ENCODE data around the gene CREB5. TPM values are rescaled to one million over a fixed set of nuclear protein-coding genes. Genes with fewer than 3 reads are reported as not detected.
A peak's percentile ranks its signal among the peaks of the same experiment; 100 is the strongest.

Gene CREB5
- total RNA-seq, 2 donors from 2014 or later: 7.7 to 11.6 TPM

DNA sequence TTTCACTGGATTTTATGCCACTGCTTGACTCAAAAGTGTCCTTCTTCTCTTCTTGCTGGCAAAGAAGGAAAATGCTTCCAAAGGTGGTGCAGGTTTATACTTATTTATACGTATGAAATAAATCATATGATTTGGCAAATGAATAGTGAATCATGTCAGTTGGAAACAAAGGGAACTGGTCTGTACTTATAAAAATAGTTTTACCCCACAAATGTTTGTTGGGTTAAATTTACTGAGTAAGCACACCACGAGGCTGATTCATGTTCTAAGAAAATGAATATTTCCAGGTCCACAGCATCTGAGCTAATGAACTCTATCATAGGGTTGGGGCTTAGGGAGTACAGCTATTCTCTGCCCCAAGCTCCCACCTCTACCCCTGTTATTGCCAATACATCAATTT, 313.6 kb downstream of the CREB5 start:
- ATAC-seq: no peak
- DNase-seq: no peak
- intact Hi-C loops (cut with DNase I): no loop called here

GRCh38 chr7:28726555-28726954, 314.2 kb downstream of the CREB5 start:
- no peak for DNase-seq
- intact Hi-C loops (cut with DNase I): no loop called here
- peak in 1 of 2 donors; percentile 44 for ATAC-seq

GRCh38 chr7:28729281-28729680, 317.0 kb downstream of the CREB5 start:
- DNase-seq (no peak), ATAC-seq (peak in 1 of 2 donors; percentile 62)
- intact Hi-C loops (cut with DNase I): no loop called here

DNA sequence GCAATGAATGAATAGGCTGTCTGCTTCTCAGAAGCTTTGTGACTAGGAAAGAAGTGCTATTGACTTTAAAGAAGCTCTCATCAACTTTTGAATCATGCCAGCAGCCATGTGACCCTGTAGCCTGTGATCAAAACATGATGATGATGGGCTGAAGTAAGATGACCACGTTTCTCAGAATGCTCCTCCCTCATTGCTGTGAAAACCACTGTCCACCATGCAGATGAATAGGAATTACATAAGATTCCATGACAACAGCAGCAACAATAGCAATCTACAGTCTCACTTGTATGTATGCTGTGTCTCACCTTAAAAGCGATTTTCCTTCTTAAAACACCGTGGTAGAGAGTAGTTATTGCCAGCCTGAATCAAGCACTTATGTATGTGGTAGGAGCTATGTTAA, 317.4 kb downstream of the CREB5 start:
- DNase-seq: no peak
- intact Hi-C loops (cut with DNase I): no loop called here
- ATAC-seq: peak in 1 of 2 donors; percentile 29

- no peak for ATAC-seq
- intact Hi-C loops (cut with DNase I): no loop called here
These were observed 318.9 kb downstream of the CREB5 start for GRCh38 chr7:28731092-28731658.

DNA sequence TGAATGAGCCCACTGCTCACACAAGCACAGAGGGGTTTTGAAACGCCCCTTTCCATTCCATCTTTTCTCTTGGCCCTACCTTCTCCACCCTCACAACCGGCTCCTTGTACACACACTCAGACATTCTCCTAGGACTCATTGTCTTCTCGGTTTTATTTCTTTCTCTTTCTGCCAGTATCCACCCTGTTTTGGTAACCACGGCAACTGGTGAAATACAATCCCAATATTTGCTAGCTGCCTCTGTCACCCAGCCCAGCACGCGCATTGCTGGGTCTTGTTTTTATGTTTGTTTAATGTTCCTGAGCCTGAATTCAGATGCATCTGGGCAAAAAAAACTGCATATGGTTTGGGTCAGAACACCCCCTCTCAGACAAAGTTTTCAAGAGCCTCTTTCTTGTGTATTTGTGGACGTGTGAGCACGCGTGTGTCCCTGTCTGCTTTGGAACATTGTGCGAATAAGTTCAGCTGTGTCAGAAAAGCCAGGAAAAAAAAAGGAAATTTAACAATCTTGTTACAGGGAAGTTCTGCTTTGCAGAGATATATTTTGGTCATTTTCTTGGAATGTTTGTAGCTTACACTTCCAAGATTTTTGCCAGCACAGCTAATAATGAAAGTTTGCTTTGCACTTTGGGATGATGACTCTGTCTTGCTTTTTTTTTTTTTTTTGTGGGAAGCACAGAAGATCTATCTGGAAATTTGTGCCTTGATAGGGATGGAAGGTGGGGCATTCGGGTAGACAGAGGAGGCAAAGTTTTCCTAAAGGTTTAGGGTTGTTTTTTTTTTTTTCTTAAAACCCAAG, 320.0 kb downstream of the CREB5 start:
- intact Hi-C loops (cut with DNase I): no loop called here
- DNase-seq: no peak

More at GRCh38 chr7:28731092-28731658, 318.9 kb downstream of the CREB5 start:
- no peak for DNase-seq

DNA sequence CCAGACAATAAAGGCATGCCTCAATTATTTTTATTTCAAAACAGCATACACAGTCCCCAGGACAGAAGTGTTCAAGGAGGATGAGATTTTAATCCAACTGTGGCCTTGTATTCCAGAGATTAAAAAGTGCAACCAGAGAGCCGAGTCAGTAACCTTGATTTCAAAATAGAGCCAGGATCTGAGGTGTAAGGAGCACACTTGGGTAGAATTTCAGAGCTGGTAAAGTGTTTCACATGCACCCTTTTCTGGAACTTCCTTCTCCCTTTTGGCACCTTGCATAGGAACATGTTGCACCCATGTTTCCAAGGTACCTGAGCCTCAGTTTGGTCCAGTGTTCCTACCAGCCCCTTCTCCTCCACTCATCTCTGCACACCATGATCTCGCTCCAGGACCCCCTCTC, 320.7 kb downstream of the CREB5 start:
- no peak for ATAC-seq
- intact Hi-C loops (cut with DNase I): no loop called here
- no peak for DNase-seq

More for the DNA sequence above, 320.0 kb downstream of the CREB5 start:
- peak; percentile 55 to 67 for ATAC-seq

DNA sequence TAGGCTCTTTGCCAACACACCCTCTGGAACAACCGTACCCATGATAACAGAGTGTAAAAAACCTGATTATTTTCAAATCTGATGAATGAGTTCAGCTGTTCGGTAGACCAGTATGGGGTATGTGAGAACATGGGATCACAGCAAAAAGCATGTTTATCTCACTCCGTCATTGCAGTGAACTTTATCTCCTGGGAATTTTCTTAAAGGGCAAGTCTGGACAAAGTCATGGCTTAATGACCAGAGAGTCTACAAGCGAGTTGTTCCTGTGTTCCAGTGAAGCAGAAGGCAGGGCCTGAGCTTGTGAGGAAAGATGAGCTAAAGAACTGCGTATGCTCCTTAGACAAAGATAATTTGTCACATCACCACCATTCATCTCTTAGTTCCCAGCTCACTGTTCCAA, 326.1 kb downstream of the CREB5 start:
- ATAC-seq (peak; percentile 53 to 73), DNase-seq (no peak)
- intact Hi-C loops (cut with DNase I): no loop called here

GRCh38 chr7:28739128-28739527, 326.8 kb downstream of the CREB5 start:
- no peak for DNase-seq
- ATAC-seq: no peak
- intact Hi-C loops (cut with DNase I): no loop called here

DNA sequence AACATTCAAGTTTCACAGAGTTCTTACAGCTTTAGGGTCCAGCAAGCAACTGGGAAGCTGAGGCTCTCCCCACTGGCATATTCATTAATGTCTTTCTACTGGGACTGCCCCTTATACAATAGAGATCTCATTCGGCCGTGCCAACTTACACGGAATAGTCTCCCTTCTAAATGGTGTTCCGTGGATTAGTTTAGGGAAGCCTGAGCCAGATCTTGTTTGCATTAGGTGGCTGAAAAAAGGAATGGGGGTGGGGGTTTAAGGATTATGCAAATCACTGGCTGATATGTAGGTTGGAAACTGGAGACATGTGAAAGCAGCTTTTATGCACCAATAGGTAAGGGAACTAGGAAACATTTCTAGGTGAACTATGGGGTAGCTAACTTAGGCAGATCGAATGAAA, 327.5 kb downstream of the CREB5 start:
- no peak for ATAC-seq
- no peak for DNase-seq
- intact Hi-C loops (cut with DNase I): no loop called here

DNA sequence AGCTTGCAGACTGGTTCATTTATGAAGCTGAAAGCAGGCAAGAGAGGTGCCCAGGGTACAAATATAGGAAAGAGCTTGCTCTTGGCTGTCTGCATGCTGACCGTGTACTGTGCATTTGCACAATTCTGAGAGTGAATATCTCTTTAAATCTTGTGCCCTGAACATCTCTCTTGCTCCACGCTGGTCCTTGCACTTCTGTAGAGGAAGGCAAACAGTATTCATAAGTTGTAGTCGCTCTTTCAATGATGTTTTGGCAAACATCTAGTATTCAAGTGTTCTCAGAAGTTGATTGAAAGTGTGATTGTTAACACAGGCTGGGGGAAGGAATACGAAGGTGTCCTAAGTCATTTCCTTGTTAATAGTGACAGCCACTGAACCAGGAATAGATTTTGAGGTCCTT, 332.6 kb downstream of the CREB5 start:
- intact Hi-C loops (cut with DNase I): no loop called here
- ATAC-seq: no peak
- DNase-seq: no peak

DNA sequence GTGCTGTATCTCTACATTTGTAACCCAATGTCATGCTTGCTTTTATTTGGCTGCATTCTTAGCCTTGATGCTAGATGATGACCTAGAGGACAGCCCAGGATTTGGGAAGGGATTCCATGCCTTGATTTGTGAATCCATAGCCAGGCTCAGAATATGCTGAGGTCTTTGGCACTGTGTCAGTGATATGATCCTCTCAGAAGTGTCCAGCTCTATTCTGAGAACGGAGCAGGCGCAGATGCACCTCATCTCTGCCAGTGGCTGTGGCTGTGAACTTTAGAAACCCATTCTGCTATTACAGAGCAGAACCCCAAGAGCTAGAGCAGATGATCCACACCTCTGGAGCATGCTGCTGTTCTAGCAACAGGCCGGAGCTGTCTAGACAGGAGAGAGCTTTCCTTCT, 333.0 kb downstream of the CREB5 start:
- peak; percentile 68 to 85 for ATAC-seq
- intact Hi-C loops (cut with DNase I): no loop called here
- DNase-seq: no peak

DNA sequence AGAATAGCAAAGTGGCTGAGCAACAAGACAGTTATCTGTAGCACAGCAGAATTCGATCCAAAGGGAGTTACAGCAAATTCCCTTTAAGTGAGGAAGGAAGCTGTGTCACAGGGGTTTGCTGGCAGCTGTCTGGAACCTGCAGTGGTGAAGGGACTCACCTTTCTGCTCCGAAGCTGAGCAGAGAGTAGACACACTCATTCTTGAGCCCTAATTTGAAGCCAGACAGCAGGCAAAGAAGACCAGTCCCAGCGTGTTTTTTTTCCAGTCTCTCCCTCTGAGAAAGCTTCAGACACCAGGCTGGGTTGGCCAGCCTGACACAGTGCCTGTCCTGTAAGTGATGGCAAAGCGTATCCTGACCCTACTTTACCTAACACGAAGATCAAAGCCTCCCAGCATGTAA, 335.1 kb downstream of the CREB5 start:
- DNase-seq: no peak
- intact Hi-C loops (cut with DNase I): no loop called here
- ATAC-seq: no peak

DNA sequence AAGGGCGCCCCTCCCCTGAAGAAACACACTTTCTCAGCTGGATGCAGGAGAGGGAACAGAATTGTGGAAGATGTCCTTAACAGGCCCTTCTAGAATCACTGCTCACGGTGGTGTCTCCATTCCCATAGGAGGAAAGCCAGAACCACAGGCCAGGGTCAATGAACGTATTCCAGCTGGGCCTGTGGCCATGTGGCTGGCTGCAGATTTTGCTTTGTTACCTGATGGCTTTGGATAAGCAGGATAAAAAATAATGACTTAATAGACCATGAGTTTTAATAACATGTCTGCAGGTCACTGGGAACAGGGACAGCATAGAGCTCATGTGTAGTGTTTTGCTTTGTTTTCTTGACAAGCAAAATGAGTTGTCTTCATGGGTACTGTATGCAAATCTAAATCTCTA, 335.5 kb downstream of the CREB5 start:
- DNase-seq (no peak), ATAC-seq (no peak)

DNA sequence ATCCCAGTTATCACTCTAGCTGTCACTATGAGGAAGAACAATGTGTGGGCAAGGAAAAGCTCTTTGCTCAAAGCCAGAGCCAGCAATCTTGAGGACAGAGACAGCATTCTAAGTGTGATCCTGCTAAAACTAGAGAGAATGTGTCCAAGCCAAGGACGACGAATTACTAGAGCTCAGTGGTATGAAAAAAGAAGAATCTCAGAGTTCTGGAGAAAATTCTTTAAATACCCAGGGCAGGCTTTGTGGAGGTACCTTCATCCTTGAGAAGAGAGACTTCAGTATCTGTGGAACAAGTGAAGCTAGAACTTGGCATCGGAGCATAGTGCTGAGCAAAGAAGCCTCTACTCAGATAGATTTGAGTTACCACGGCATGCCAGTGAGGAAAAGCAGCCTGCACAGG, 336.0 kb downstream of the CREB5 start:
- no peak for ATAC-seq
- intact Hi-C loops (cut with DNase I): no loop called here
- no peak for DNase-seq

More for the DNA sequence above, 335.5 kb downstream of the CREB5 start:
- intact Hi-C loops (cut with DNase I): no loop called here

DNA sequence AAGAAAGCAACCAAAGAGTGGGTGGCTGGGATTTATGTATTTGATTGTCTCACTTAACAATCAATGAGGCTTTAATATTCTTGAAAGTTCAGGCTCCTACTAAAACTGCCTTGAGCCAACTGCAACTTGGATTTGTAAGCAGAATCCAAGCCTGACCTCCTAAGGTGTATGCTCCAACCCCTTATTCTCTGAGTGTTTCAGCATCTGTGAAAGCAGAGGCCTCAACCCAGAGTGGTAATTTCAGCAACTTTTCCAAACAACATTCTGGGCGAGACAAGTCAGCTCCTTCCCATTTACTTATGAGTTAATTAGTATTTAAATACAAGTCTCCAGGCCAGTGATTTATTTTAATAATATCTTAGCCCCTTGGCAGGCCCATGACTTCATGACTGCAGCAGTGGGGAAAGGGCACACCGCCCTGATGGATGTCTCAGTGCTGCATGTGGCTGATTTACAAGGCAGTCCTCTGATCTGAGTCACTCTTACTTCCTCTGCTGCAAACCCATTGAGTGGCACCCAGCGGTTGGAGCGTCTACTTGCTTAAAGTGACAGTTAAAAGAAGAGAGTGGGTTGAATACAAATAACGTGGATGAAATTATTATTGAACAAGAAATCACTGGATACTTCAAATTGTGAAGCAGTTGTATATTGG, 336.7 kb downstream of the CREB5 start:
- peak in 1 of 2 donors; percentile 60 for ATAC-seq
- intact Hi-C loops (cut with DNase I): no loop called here
- DNase-seq: peak; percentile 32

DNA sequence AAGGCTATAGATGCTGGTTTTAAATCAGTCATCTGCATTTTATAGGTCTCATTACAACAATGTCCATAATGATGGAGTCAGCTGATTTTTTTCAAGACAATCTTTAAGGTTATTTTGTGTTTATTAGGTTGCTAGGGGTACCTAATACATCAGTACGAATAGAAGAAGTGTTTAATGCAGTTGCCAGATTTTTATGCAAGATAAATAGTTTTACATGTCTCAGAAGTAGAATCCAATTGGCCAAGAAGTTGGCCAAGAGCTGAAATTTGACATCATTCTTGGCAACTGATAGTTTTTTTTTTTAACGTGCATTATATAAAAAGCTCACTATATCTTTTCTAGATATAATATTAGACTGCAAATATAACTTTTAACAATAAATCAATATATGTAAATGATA, 337.3 kb downstream of the CREB5 start:
- DNase-seq (no peak), ATAC-seq (no peak)
- intact Hi-C loops (cut with DNase I): no loop called here

DNA sequence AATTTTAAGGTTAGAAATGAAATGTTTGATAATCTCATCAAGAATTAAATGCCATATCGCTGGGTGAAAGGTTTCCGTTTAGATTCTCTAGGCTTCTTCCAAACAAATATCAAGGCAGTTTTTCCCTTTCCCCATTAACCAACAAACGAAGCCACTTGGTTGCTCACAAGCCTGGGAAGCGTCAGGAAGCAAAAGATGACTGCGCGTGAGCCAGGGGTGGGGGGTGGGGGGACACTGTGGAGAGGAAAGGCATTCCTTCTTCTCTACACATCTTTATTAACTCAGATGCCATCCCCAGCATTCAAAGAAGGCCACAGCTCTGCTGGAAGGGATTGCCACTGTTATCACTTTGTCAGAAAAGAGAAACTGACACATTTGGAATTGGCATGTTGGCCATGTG, 338.7 kb downstream of the CREB5 start:
- intact Hi-C loops (cut with DNase I): no loop called here
- no peak for DNase-seq
- no peak for ATAC-seq

DNA sequence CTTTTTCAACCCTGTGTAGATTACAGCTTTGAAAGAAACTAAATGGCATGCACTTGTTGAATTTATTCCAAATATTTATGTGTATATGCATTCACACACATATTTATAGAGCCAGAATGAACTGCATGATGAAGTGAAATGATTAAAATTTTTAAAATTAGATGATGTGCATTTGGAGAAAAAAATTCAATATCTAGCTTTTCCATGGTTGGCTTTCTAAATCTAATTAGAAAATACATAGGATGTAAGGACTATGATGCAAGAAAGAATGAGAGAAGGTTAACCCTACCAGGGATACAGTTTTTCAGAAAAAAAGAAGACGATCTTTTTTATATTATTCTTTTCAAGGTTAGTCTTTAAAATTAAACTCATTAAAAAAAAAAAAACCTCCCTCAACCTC, 341.3 kb downstream of the CREB5 start:
- no peak for ATAC-seq
- DNase-seq: no peak
- intact Hi-C loops (cut with DNase I): no loop called here

GRCh38 chr7:28754027-28754426, 341.7 kb downstream of the CREB5 start:
- ATAC-seq (peak in 1 of 2 donors; percentile 76), DNase-seq (no peak)
- intact Hi-C loops (cut with DNase I): no loop called here

DNA sequence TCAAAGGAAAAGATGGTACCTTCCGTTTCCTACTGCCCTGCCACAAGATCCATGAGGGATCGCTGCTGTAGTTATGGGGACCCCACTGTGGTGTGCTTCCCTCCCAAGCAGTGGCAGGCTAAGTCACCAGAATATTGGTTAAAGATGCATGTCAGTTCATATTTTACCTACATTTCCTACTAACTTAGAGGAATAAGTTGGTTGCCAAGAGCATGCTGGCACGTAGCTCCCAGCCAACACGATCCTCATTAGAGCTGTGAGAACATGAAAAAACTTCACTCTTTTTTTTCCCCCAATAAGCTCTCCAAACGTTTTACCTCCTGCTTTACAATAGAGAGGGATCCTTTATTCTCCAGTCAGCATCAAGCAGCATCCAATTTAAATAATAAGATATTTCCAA, 342.1 kb downstream of the CREB5 start:
- ATAC-seq: no peak
- no peak for DNase-seq
- intact Hi-C loops (cut with DNase I): no loop called here

Data from left cardiac atrium (tissue), 4 donors.